ENCODE measurements around the gene VN1R5.
"Not testable (repeated sequence)": the region's sequence is repeated elsewhere in the genome, so short reads cannot be mapped to it uniquely, and the experiment has no call there.

Gene VN1R5

GRCh38 chr1:247273013-247273412 lies 17.1 kb downstream of the VN1R5 start:
- no peak for DNase-seq (ENCODE audit: low spot score)

GRCh38 chr1:247274605-247275256 lies 18.9 kb downstream of the VN1R5 start:
- DNase-seq (ENCODE audit: low spot score), result no peak

DNA sequence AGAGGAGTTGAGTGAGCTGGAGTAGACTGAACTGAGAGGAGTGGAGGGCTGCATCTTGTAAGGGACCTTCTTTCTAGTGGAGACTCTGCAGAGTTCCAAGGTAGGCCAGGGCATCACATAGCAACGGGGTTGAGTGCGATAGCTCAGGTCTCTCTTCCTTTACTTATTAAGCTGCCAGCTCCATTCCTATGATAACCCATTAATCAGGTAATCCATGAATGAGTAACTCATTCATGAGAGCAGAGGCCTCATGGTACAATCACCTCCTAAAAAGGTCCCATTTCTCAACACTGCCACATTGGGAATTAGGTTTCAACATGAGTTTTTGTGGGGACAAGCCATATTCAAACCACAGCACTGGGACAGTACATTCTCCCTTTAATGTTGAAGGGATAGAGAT lies 21.3 kb downstream of the VN1R5 start:
- DNase-seq (ENCODE audit: low spot score), result no peak

GRCh38 chr1:247281001-247281574 lies 25.2 kb downstream of the VN1R5 start:
- no peak for DNase-seq (ENCODE audit: low spot score)

GRCh38 chr1:247286134-247286670 lies 30.3 kb downstream of the VN1R5 start:
- DNase-seq (ENCODE audit: low spot score), result no peak

DNA sequence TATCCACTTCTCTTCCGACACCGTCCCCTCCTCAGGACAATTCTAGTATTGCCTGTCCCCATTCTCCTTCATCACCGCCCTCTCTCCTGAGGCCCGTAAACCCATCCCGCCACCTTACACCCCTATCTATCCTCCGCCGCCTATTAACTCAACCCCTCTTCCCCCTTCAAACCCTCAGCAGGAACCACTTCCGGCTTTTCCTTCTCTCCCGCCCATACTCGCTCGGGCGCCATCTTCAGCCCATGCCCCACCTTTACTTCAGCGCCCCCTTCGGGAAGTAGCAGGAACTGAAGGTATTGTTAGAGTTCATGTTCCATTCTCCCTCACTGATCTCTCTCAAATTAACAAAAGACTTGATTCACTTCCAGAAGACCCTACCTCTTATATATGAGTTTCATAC lies 31.6 kb downstream of the VN1R5 start:
- DNase-seq (ENCODE audit: low spot score), result no peak

DNA sequence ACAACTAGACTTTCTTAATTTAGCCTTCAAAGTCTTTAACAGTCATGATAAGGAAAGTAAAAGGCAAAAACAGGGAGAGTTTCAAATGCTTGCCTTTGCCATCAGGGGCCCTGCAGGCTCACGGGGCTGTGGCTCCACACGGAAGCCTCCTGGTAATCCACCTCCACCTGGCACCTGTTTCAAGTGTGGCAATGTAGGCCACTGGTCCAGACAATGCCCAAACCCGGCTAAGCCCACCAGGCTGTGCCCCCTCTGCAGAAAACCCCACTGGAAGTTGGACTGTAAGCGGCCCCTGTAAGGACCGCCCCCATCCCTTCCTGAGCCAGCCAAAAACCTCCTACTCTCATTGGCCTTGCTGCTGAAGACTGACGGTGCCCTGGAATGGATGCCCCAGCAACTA lies 32.5 kb downstream of the VN1R5 start:
- DNase-seq (ENCODE audit: low spot score), result no peak

GRCh38 chr1:247289274-247289892 lies 33.5 kb downstream of the VN1R5 start:
- DNase-seq (ENCODE audit: low spot score), result not testable (repeated sequence)

DNA sequence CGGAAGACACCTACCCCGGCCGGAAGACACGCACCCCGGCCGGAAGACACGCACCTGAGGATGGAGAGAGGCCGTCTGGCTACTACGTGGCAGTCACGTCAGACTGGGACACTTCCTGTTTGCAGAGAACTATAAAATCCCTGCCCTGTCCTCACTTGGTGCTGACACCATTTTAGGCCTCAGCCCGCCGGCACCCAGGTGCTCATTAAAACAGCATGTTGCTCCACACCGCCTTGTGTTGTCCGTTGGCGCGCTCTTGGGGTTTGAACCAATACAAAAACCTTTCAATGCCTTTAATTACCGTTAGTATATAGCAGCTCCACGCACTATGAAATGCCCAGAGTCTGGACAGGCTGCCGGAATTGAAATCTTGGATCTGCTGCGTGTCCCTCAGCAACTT lies 34.7 kb downstream of the VN1R5 start:
- no peak for DNase-seq (ENCODE audit: low spot score)

GRCh38 chr1:247291161-247291560 lies 35.3 kb downstream of the VN1R5 start:
- DNase-seq (ENCODE audit: low spot score), result no peak

DNA sequence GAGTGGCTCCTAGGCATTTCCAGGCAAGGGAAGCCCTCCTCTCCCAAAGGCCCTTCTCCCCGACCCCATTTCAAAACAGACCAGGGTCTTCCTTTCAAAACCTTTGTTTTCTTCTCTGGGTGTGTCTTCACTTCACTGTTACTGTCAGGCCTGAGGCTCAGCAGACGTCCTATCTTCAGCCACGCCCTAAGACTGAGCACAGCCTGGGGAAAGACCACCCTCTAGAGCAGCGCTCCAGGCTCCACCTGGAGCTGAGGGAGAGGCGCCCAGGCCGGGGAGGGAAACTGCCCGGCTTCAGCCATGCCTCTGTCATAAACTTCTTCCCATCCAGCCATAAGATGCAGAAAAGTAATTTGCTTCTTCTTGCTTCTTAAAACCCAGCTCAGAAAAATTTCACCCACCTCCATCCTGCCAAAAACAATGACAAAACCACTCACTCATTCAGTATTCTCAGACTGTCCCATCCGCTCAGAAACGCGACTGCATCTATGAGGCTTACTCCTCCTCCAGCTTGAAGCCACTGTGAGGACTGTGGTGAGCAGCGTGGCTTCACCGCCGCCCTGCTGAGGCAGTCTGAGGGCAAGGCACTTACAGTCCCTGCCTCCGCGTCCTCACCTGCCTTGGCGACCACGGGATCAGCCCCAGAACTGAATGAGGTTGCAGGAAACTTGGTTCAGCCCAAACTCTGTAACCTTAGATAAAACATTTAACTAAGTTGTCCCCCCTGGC lies 36.1 kb downstream of the VN1R5 start:
- DNase-seq (ENCODE audit: low spot score), result no peak

DNA sequence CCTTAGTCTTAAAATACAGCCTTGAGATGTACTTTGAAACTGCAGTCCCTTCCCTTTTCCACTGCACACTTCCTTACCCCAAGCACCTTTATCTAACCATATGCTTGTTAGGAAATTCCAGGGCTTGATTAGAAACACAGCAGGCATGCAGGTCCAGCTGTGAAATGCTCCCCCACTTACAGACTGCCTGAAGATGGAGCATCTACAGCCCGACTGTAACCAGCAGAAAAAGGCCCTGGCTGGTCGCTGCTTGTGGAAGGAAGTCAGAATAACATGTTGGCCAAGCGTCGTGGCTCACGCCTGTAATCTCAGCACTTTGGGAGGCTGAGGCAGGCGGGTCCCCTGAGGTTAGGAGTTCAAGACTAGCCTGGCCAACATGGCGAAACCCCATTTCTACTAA lies 37.2 kb downstream of the VN1R5 start:
- DNase-seq (ENCODE audit: low spot score), result no peak

DNA sequence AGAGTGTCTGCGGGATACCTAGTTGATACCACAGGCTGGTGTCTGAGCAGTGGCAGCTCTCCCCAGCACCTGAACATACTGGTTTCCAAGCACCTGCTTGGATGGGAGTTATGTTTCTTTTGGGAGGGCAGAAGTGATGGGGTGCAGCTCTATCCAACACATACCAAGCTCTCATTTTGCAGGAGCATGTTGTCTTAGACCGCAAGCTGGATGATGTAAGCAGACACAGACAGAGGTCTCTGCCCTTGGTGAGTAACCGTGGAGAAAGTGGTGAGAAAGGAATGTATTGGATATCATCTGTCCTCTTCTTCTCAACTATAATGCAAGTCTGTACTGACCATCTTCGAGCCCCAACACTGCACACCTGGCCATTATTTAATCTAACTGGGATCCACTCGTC lies 38.4 kb downstream of the VN1R5 start:
- no peak for DNase-seq (ENCODE audit: low spot score)

DNA sequence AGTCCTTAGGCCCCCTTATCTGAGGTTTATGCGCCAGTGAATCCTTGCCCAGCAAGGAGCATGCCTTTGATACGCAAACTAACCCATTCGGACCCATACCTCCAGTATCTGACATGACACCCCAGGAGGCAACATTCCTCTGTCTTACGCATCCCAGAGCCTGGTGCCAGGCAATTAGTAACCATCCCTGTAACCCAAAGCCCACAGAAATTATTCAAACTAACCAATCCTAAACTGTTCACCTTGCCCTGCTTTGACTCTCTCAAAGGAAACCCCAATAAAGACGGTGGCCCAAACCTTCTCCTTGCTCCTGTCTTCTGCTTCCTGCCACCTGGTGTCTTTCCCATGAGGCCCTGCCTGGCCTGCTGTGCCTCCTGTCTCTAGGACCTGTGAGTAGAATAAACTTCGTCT lies 39.4 kb downstream of the VN1R5 start:
- no peak for DNase-seq (ENCODE audit: low spot score)

DNA sequence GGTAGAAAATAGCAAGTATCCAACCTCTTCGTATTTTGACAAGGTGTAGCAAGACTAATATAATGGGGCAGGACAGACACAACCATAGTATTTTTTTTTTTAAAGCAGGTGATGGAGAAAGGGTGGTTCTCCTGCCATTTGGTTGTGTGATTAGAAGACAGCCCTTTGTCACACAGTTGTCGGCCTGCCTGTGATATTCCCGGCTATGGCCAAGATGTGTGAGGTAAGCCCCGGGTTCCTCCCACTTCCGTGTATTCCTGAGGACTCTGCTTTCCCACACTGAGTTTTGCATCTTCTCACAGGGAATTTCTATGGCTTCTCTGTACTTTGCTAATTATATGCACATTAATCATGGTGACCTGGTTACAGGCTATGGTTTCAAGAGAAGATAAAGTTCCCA lies 39.9 kb downstream of the VN1R5 start:
- no peak for DNase-seq (ENCODE audit: low spot score)

DNA sequence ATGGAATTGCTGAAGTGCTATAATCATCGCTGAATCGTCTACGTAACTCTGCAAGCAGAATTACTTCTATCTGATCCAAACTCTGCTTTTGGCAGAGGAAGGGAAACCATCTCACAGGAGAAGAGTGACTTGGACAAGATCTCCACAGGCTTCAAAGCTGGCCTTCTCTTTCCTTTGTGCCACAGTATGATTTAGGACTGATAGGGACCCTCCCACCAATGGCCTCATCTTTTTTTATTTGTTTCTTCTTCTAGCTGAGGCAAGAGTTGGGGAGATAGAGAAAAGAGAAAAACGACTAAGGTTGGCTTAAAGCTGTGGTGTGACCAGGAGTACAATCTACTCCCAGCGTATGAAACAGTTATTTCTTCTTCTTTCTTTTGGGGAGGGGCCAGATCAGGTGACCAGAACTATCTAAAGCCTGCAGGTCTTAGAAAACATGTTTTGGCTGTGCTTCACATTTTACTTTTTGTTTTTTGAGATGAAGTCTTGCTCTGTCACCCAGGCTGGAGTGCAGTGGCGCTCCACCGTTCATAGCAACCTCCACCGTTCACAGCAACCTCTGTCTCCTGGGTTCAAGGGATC lies 40.8 kb downstream of the VN1R5 start:
- DNase-seq (ENCODE audit: low spot score), result no peak

DNA sequence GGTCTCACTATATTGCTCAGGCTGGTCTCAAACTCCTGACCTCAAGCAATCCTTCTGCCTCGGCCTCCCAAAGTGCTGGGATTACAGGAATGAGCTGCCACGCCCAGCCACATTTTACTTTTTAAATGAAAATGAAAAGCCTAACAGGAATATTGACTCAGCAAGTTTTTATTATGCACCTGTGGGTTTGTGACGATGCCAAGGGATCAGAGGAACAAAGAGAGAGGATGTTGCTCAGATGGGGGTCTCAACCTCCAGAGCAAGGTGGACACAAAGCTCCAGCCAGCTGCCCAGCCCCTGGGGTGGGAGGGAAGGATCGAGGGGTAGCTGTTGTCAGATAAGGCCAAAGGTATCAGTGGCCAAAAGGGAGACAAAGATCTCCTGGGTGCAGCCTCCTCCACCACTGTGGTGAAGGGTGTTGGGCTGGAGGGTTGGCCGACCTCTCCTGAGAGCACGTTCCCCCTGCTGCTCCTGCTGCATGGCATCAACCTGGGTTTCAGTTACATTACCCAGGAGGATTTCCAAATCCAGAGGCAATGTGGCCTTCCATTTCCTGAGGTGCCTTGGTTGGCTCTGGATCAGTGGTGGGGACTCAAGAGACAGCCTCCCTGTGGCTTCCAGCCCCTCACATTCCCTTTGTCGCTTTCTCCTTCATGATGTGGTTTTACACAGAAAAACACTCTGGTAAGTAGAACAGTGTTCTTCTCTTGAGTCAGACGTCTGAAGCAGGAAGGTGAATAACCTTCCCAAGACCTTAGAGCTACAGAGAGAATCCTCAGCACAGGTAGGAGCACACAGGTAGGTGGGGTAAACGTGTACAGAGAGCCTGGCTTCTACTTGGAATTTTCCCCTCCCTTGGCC lies 41.6 kb downstream of the VN1R5 start:
- DNase-seq (ENCODE audit: low spot score), result no peak

DNA sequence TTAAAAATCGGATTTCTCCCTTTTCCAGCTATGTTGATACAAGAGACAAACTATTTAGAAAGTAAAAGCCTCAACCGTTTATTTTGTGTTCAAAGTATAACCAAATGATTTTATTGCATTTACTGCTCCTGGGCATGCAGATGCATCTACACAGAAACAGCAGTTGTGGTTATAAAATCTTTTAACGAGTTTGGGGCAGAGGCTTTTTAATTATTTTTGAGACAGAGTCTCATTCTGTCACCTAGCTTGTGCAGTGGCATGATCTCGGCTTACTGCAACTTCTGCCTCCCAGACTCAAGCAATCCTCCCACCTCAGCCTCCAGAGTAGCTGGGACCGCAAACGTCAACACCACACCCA lies 42.2 kb downstream of the VN1R5 start:
- no peak for DNase-seq (ENCODE audit: low spot score)

GRCh38 chr1:247298701-247299100 lies 42.8 kb downstream of the VN1R5 start:
- DNase-seq (ENCODE audit: low spot score), result no peak

DNA sequence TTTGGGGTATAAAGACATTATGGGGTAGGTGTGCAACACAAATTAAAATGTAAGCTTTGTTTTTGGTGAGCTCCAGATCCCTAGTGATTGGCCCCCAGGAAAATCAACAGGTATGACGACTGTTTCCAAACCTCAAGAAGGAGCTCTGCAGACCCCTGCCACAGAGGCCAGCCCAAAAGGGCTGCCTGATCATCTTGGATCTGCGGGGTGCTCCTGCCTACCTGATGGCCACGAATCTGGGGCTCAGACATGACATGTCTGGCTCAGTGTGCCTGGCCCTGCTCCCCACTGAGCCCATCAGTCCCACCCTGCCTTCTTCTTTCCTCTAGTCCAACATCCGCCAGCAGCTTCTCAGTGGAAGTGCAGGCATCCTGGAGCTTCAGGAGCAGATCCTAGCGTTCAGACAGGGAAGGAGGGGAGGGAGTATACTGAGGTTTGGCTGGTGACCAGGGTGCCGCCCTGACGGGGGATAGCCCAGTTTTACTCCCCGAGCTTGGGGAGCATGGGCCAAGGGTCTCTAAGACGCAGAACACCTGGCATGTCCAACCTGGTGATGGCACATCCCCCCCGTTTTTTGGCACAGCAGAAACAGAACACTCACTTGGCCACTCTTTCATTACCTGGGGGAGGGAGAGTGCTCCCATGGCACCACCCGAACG lies 44.0 kb downstream of the VN1R5 start:
- no peak for DNase-seq (ENCODE audit: low spot score)
